Measurements from ENCODE around the gene KRT13.

GRCh38 chr17:41511116-41511515, 5.7 kb upstream of the KRT13 start:
- TF ChIP-seq CTCF (IDR thresholded peaks at IDR 0.05) (no peak), POLR2A (IDR thresholded peaks at IDR 0.05) (no peak)

Measured in breast epithelium (tissue), 3 donors.